Fibroblast of villous mesenchyme (primary cell): ENCODE results near the gene ASGR2. TPM values are rescaled to one million over a fixed set of nuclear protein-coding genes. Genes with fewer than 3 reads are reported as not detected.
"Not testable (repeated sequence)": the region's sequence is repeated elsewhere in the genome, so short reads cannot be mapped to it uniquely, and the experiment has no call there.

Source experiments
- DNase-seq: peaks from one replicate; pipeline ENCODE4 v3.0.0-alpha.2; 2010; ENCODE audit warnings: low read depth
- H3K4me3 ChIP-seq: 2 replicates; pipeline ENCODE4 v1.5.1; 2011; ENCODE audit warnings: low read depth, mild to moderate bottlenecking, low read length
- CTCF ChIP-seq: IDR thresholded peaks from 2 replicates; pipeline ENCODE4 v1.5.1; 2012; ENCODE audit warnings: low read depth, mild to moderate bottlenecking, low read length; ENCODE audit not compliant: insufficient read depth
- total RNA-seq: library from RNA; depleted of rRNA; stranded (reverse); fragments of >200 nt; gene quantifications from 2 replicates; pipeline ENCODE4 v1.2.3, GENCODE V29; 2012

Gene ASGR2
- total RNA-seq, 1 donor: not detected

DNA sequence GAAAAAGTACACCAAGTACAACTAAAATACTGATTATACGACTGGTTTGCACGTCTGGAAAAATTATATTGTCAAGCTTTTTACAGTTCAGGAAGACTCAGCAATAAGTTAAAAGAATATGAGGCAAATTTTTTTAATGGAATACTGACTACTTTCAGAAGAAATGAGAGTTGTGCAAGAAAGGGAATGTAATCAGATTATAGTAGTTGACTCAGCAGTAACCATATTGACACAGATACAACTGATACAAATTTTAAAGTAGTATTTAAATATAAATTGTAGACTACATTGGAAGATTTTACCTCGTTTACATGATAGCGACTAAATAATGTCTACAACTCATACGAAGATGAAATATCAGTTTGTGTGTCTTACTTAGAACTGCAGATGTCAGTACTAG lies 16.7 kb downstream of the ASGR2 start:
- no peak for TF ChIP-seq CTCF

GRCh38 chr17:7095625-7096024 lies 19.0 kb downstream of the ASGR2 start:
- H3K4me3 ChIP-seq: no peak overlapping the region
- no peak for DNase-seq
- no peak for TF ChIP-seq CTCF

More for the DNA sequence above, 16.7 kb downstream of the ASGR2 start:
- no peak for DNase-seq
- H3K4me3 ChIP-seq: no peak overlapping the region

- no peak for DNase-seq
- no peak overlapping the region for H3K4me3 ChIP-seq
- TF ChIP-seq CTCF: no peak
These were observed 20.0 kb downstream of the ASGR2 start for GRCh38 chr17:7094652-7095019.

DNA sequence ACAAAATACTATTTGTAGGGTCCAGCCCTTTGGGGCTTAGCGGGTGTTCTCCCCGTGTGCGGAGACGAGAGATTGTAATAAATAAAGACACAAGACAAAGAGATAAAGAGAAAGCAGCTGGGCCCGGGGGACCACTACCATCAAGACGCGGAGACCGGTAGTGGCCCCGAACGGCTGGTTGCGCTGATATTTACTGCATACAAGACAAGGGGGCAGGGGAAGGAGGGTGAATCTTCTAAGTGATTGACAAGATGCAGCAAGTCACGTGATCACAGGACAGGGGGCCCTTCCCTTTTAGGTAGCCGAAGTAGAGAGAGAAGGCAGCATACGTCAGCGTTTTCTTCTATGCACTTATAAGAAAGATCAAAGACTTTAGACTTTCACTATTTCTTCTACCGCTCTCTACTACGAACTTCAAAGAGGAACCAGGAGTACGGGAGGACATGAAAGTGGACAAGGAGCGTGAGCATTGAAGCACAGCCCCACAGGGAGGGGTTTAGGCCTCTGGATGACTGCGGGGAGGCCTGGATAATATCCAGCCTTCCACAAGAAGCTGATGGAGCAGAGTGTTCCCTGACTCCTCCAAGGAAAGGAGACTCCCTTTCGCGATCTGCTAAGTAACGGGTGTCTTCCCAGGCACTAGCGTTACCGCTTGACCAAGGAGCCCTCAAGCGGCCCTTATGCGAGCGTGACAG lies 23.2 kb downstream of the ASGR2 start:
- DNase-seq: not testable (repeated sequence)
- H3K4me3 ChIP-seq: peak overlapping the region; percentile 10

GRCh38 chr17:7089570-7089969 lies 25.1 kb downstream of the ASGR2 start:
- not testable (repeated sequence) for H3K4me3 ChIP-seq, DNase-seq

GRCh38 chr17:7088442-7088841 lies 26.2 kb downstream of the ASGR2 start:
- not testable (repeated sequence) for DNase-seq, H3K4me3 ChIP-seq

GRCh38 chr17:7084088-7084487 lies 30.5 kb downstream of the ASGR2 start:
- DNase-seq: no peak
- no peak for TF ChIP-seq CTCF
- H3K4me3 ChIP-seq: no peak overlapping the region

GRCh38 chr17:7083592-7083991 lies 31.0 kb downstream of the ASGR2 start:
- DNase-seq: no peak
- no peak for TF ChIP-seq CTCF
- H3K4me3 ChIP-seq: no peak overlapping the region
